Skeletal muscle cell (primary cell): ENCODE results near the gene MPST.
A peak's percentile ranks its signal among the peaks of the same experiment; 100 is the strongest.
"Not testable (repeated sequence)": the region's sequence is repeated elsewhere in the genome, so short reads cannot be mapped to it uniquely, and the experiment has no call there.

Experiments
- DNase-seq: peaks from one replicate; pipeline ENCODE4 v3.0.0-alpha.2; 2010; ENCODE audit warnings: low read depth
- H3K4me3 ChIP-seq: 2 replicates; pipeline ENCODE4 v1.5.1; 2011; ENCODE audit warnings: low read depth, mild to moderate bottlenecking, control low read depth, low read length, moderate library complexity

The MPST gene

GRCh38 chr22:37019309-37020191 lies at the start of gene MPST, which contains the start of gene TST:
Gene MPST, plus strand, starts transcription at chr22:37019742. Its CDS starts 95 bp downstream, at chr22:37019837.
Gene TST, minus strand, starts transcription at chr22:37019447. Its CDS starts 715 bp downstream, at chr22:37018732.
- peak within 1 kb of the TSS; percentile 83 for H3K4me3 ChIP-seq
- DNase-seq = no peak

DNA sequence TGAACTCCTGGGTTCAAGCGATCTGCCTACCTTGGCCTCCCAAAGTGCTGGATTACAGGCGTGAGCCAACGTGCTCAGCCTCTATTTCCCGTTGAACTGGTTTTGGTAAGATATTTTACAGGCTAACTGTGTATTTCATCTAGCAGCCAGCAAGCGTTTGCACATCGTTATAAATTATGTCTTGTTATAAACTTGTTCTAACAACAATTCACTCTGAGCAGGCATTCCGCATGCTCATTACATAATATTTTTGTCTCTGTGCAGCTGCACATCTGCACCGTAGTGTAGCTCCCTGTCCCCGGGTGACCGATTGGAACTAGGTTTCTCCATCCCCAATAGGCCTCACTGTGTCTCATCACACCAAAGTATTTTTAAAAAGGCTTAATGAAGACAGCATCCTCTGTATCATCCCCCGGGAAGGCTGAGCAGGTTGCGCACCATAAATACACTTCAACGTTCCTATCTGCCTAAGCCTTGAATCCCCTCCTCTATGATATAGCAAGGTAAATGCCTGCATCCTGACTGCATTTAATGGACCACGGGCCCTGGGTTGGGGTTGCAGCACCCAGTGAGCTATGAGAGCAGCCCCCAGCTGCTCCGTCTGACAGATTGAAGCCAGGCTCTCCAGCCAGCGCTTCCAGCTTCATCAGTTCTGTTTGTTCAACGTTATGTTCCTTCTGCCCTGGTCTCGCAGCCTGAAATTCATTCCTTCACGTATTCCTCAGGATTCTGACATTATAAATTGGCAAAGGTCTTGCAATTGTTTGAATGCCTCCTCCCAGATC lies 48.0 kb upstream of the MPST start:
- H3K4me3 ChIP-seq = no peak overlapping the region
- no peak for DNase-seq

DNA sequence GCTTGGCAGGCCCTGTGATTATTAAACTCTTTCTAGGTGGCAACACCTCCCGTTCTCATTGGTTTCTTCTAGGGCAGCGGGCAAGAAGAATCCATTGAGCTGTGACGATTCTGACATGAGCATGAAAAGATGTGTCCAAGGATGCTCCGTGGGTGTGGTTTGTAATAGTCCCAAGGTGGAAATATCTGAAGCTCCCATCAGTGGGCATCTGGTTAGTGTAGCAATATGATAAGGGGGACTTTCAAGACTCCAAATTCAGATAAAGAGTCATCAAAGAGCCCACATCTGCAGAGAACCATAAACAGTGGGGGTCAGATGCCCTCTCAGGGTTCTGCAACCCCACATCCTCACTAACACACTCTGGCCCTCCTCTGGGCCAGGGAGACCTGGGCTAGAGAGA lies 42.9 kb upstream of the MPST start:
- DNase-seq = no peak
- no peak overlapping the region for H3K4me3 ChIP-seq

- H3K4me3 ChIP-seq = peak overlapping the region; percentile 38
- DNase-seq = no peak
These were observed 42.1 kb upstream of the MPST start for GRCh38 chr22:36977401-36977861.

DNA sequence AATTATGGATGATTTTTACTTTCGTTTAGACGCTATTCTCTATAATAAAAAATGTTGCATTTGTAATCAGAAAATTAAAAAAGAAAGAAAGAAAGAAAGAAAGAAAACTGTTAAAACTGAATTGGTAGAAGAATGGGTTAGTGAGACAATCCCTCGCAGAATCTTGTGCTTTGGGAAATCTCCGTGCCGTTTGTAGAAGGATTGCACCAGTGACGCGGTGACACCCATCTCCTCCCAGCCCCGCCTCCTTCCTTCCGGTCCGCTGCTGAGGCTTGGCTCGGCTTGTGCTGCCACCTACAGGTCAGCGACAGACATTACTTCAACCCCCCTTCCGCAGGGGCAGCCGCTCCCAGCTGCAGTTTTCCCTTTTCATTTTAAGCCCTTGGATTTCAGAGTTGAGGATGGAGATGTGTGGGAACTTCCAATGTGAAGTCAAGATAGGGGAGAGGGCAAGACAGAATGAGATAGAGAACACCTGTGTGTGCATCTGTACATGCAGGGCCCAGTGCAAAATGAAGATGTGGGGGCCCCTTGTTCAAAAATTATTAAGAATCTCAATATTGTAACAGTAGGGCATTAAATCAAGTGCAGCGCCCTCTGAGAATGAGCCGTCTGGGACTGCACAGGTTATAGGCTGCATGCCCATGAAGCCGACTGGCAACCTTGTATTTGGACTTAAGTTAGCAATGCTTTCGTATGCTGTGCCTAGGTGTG lies 41.4 kb upstream of the MPST start:
- H3K4me3 ChIP-seq = peak overlapping the region; percentile 38
- peak; percentile 21 for DNase-seq

- no peak overlapping the region for H3K4me3 ChIP-seq
- DNase-seq = no peak
These were observed 40.3 kb upstream of the MPST start for GRCh38 chr22:36979016-36979910.

GRCh38 chr22:36981247-36981775 lies 38.2 kb upstream of the MPST start:
- no peak for DNase-seq
- H3K4me3 ChIP-seq = no peak overlapping the region

DNA sequence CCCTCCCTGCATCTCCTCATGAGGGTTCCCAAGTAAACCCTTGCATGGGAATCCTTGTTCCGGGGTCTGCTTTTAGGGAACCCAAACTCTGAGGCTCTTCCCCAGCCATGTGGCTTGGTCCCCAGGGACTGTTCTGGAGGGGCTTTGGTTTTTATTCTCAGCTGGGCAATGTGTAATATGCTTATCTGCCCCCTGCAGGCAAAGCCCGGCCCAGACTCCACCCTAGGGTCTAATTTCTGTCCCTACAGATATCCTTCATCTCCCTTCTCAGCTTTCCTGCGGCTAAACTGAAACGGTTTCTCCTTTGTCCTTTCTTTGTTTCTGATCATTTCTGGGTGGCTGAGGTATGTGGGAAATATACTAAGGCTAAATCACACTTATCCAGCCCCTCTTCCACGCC lies 37.4 kb upstream of the MPST start:
- no peak for DNase-seq
- no peak overlapping the region for H3K4me3 ChIP-seq

DNA sequence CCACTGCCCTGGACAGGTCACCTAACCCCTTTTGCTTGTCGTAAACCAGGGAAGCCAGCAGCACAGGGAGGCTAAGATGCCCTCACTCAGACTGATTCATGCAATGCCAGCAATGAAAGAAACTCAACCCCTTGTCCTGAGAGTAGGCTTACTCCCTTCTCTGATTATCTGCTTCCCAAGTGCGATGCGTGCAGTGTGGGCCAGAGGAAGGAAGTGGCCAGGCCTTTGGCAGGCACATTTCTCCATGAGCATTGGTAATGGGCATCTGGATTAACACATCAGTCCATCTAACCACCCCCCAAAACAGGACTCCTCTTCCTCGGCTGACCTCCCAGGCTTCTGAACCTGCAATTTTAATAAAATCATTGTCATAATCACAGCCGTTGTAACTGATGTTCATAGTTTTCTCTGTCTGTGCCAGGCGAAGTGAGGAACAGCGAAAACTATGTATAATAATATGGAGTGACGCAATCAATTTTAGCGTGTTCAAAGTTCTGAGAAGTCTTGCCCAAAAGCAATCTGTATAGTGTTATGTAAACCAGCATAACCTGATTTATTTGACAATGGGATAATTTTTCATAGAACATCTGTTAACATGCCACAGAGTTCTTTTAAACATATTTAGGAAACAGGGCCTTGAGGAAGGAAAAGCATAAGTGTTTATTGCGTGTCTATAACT lies 34.2 kb upstream of the MPST start:
- H3K4me3 ChIP-seq = no peak overlapping the region
- DNase-seq = no peak

GRCh38 chr22:36986242-36986821 lies 33.2 kb upstream of the MPST start:
- no peak overlapping the region for H3K4me3 ChIP-seq
- no peak for DNase-seq

DNA sequence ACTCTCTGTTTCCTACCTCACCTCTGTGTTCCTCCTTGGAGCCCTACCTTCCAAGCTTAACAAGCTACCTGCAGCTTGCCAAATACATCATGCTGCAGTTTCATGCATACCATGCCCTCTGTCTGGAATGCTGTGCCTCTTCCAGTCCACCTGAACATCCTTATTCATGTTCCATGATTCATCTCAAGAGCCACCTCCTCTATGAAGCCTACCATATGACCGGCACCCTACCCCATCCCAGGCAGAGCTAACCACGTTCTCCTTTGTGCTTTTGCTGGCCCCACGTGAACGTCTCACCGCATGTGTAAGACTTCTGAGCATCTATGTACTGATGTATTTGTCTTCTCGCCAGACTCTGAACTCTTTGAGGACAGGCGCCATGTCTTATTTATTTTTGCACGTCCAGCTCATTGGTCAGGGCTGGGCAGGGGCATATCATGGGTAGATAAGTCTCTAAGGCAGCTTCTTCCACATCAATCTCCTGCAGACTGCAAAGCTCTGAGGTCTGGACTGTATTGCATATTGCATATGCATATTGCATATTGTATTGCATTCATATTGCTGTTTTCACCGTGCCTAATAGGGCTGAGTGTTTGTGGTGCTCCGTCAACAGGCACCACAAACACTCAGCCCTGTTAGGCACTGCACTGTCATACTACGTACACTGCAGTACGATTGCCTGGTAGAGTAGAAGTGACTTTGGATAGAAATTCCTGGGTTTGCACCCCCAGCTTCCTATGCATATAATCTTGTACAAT lies 31.3 kb upstream of the MPST start:
- DNase-seq = no peak

GRCh38 chr22:36989012-36989411 lies 30.5 kb upstream of the MPST start:
- not testable (repeated sequence) for H3K4me3 ChIP-seq, DNase-seq

More for the DNA sequence above, 31.3 kb upstream of the MPST start:
- no peak overlapping the region for H3K4me3 ChIP-seq

- DNase-seq = no peak
- no peak overlapping the region for H3K4me3 ChIP-seq
These were observed 29.1 kb upstream of the MPST start for GRCh38 chr22:36990457-36990856.

DNA sequence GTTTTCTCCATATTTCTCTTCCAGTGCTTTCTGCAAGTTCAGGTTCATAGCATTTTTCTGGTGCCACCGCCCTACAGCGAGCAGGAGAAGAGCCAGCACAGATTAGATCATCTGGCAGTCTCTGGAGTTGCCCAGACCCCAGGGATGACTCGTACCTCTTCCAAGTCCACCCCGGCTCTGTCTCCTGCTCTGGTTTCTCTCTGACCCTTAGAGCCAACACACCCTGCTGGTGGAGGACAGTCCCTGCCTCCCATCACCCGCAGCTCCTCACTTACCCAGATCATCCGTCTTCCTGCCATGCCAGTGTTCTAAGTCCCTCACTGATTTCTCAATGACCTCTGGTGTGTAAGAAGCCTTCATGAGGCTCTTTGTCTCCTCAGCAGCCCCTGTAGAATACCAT lies 28.3 kb upstream of the MPST start:
- DNase-seq = no peak
- H3K4me3 ChIP-seq = no peak overlapping the region

- H3K4me3 ChIP-seq = no peak overlapping the region
- no peak for DNase-seq
These were observed 21.8 kb upstream of the MPST start for GRCh38 chr22:36997746-36998145.

DNA sequence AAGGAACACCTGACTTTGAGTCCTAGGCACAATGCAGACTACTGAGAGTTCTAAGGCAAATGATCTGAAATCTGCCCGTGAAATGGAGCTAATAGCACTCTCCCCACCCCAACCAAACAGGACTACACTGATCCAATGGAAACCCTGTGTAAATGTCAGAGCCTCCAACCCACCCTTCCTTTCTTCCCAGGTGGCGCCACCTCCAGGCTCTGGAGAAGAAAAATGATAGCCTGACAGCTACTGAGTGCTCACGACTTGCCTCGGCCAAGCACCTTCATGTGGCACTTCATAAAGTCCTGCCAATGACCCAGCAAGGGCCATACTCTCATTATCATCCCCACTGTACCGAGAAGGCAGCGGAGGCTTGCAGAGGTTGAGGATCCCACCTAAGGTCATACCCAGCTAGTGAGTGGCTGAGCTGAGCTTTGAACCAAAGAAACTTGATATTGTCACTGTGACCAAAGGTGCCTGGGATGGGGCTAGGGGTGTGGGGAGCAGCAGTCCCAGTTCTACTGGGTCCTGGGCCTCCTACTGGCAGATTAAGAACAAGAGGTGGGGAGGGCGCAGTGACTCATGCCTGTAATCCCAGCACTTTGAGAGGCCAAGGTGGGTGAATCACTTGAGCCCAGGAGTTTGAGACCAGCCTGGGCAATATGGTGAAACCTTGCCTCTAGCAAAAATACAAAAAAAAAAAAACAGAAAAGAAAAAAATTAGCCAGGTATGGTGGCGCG lies 20.8 kb upstream of the MPST start:
- no peak overlapping the region for H3K4me3 ChIP-seq
- no peak for DNase-seq
